ENCODE measurements around the gene TMEM181. TPM values are rescaled to one million over a fixed set of nuclear protein-coding genes. Genes with fewer than 3 reads are reported as not detected.
A peak's percentile ranks its signal among the peaks of the same experiment; 100 is the strongest.

Gene TMEM181
- total and polyA plus RNA-seq, 4 donors, result 6.4 to 15.6 (median 12.6) TPM

- H3K9me3 ChIP-seq (ENCODE audit: control insufficient read depth in 4 of 4, low read length in 3 of 4), result no peaks in the 10 kb centered on the region
- no peaks in the 10 kb centered on the region for H3K27me3 ChIP-seq (ENCODE audit: control insufficient read depth in 4 of 4, insufficient read depth in 4 of 4, low read length in 3 of 4)
- WGBS, result 95% methylated on average over 8 of the region's 8 CpGs
- no peak overlapping the region for H3K9ac ChIP-seq (ENCODE audit: low read depth in 1 of 2, low read length in 2 of 2)
- no peak overlapping the region for H3K27ac ChIP-seq (ENCODE audit: low read depth in 1 of 2, low read length in 2 of 2)
- TF ChIP-seq NR2F2 (IDR thresholded peaks at IDR 0.05) (no peak), HNF4A (conservative IDR thresholded peaks at IDR 0.05) (no peak), TAF1 (conservative IDR thresholded peaks at IDR 0.05) (no peak), RXRA (IDR thresholded peaks at IDR 0.05) (no peak), CTCF (IDR thresholded peaks at IDR 0.05; ENCODE audit: low read depth, low read length, missing input control) (no peak), ATF3 (IDR thresholded peaks at IDR 0.05) (no peak), HNF4G (IDR thresholded peaks at IDR 0.05) (no peak), GABPA (IDR thresholded peaks at IDR 0.05 in 1 of 2, conservative IDR thresholded peaks at IDR 0.05 in 1 of 2) (no peak), JUND (IDR thresholded peaks at IDR 0.05) (no peak), FOXA2 (IDR thresholded peaks at IDR 0.05) (no peak), RAD21 (IDR thresholded peaks at IDR 0.05) (no peak), SP1 (IDR thresholded peaks at IDR 0.05) (no peak), FOXA1 (IDR thresholded peaks at IDR 0.05) (no peak), YY1 (IDR thresholded peaks at IDR 0.05) (no peak), EGR1 (IDR thresholded peaks at IDR 0.05; ENCODE audit: low read depth in 2 of 2) (no peak)
- TF ChIP-seq, protein P1, sequence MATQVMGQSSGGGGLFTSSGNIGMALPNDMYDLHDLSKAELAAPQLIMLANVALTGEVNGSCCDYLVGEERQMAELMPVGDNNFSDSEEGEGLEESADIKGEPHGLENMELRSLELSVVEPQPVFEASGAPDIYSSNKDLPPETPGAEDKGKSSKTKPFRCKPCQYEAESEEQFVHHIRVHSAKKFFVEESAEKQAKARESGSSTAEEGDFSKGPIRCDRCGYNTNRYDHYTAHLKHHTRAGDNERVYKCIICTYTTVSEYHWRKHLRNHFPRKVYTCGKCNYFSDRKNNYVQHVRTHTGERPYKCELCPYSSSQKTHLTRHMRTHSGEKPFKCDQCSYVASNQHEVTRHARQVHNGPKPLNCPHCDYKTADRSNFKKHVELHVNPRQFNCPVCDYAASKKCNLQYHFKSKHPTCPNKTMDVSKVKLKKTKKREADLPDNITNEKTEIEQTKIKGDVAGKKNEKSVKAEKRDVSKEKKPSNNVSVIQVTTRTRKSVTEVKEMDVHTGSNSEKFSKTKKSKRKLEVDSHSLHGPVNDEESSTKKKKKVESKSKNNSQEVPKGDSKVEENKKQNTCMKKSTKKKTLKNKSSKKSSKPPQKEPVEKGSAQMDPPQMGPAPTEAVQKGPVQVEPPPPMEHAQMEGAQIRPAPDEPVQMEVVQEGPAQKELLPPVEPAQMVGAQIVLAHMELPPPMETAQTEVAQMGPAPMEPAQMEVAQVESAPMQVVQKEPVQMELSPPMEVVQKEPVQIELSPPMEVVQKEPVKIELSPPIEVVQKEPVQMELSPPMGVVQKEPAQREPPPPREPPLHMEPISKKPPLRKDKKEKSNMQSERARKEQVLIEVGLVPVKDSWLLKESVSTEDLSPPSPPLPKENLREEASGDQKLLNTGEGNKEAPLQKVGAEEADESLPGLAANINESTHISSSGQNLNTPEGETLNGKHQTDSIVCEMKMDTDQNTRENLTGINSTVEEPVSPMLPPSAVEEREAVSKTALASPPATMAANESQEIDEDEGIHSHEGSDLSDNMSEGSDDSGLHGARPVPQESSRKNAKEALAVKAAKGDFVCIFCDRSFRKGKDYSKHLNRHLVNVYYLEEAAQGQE (IDR thresholded peaks at IDR 0.05), result no peak
- TF ChIP-seq, protein P2, sequence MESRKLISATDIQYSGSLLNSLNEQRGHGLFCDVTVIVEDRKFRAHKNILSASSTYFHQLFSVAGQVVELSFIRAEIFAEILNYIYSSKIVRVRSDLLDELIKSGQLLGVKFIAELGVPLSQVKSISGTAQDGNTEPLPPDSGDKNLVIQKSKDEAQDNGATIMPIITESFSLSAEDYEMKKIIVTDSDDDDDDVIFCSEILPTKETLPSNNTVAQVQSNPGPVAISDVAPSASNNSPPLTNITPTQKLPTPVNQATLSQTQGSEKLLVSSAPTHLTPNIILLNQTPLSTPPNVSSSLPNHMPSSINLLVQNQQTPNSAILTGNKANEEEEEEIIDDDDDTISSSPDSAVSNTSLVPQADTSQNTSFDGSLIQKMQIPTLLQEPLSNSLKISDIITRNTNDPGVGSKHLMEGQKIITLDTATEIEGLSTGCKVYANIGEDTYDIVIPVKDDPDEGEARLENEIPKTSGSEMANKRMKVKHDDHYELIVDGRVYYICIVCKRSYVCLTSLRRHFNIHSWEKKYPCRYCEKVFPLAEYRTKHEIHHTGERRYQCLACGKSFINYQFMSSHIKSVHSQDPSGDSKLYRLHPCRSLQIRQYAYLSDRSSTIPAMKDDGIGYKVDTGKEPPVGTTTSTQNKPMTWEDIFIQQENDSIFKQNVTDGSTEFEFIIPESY (IDR thresholded peaks at IDR 0.05), result no peak
- TF ChIP-seq, protein P3, sequence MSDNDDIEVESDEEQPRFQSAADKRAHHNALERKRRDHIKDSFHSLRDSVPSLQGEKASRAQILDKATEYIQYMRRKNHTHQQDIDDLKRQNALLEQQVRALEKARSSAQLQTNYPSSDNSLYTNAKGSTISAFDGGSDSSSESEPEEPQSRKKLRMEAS (IDR thresholded peaks at IDR 0.05), result no peak
- peak; percentile 6 for DNase-seq (ENCODE audit: low spot score)
- H3K4me1 ChIP-seq (ENCODE audit: control insufficient read depth in 4 of 4, insufficient read depth in 4 of 4, low read length in 3 of 4), result peaks cover 0 to under 1% (median 0%) of the 10 kb centered on the region in 4 donors
- no peak overlapping the region for H3K4me3 ChIP-seq (ENCODE audit: low read depth in 1 of 3, low read length in 3 of 3)
- peaks cover 5 to 26% (median 17%) of the 10 kb centered on the region in 4 donors for H3K36me3 ChIP-seq (ENCODE audit: control insufficient read depth in 4 of 4, insufficient read depth in 3 of 4, low read depth in 1 of 4, low read length in 3 of 4)
Measured at GRCh38 chr6:158636778-158637177, 76.9 kb downstream of the TMEM181 start.

Measured in liver (tissue), 9 donors.